ENCODE results near the gene SH2D7.

- no peak for TF ChIP-seq CTCF (IDR thresholded peaks at IDR 0.05; ENCODE audit: insufficient read depth, low read length)
- no peak for TF ChIP-seq SPI1 (IDR thresholded peaks at IDR 0.05; ENCODE audit: borderline replicate concordance, low read depth)
- no peak for TF ChIP-seq POLR2AphosphoS5 (IDR thresholded peaks at IDR 0.05; ENCODE audit: low read depth)
Observed at GRCh38 chr15:78065973-78066946, 26.1 kb upstream of the SH2D7 start.

Data from HL-60 (cell line).